Naive B cell (primary cell): ENCODE results near the gene RGSL1. TPM values are rescaled to one million over a fixed set of nuclear protein-coding genes. Genes with fewer than 3 reads are reported as not detected.
"Not testable (repeated sequence)": the region's sequence is repeated elsewhere in the genome, so short reads cannot be mapped to it uniquely, and the experiment has no call there.

ENCODE experiments used
- ATAC-seq, 2 donors: fragments of 150-1000 bp; cut with Tn5 transposase; 2 replicates each; pipeline ENCODE4 v1.10.0; 2021; ENCODE audit warnings: low read depth in 2 of 2, mild to moderate bottlenecking in 2 of 2, moderate library complexity in 2 of 2
- DNase-seq: peaks from one replicate; pipeline ENCODE4 v3.0.0; 2022
- H3K27ac Mint-ChIP-seq, 6 donors: one replicate each; pipeline ENCODE4 v1.8.0; 2020 to 2022; ENCODE audit warnings: mild to moderate bottlenecking in 6 of 6, mixed read lengths in 6 of 6, moderate library complexity in 5 of 6, inconsistent platforms in 2 of 6
- H3K27me3 Mint-ChIP-seq, 3 donors: one replicate each; pipeline ENCODE4 v1.8.0; 2021 to 2022; ENCODE audit warnings: mixed read lengths in 3 of 3, mild to moderate bottlenecking in 1 of 3
- H3K36me3 Mint-ChIP-seq, 2 donors: one replicate each; pipeline ENCODE4 v1.8.0; 2020 to 2022; ENCODE audit warnings: mixed read lengths in 2 of 2, inconsistent platforms in 1 of 2, mild to moderate bottlenecking in 1 of 2
- H3K4me1 Mint-ChIP-seq, 3 donors: one replicate each; pipeline ENCODE4 v1.8.0; 2020 to 2022; ENCODE audit warnings: mixed read lengths in 3 of 3, inconsistent platforms in 1 of 3, mild to moderate bottlenecking in 1 of 3, moderate library complexity in 1 of 3
- H3K4me3 Mint-ChIP-seq, 8 donors: one replicate each; pipeline ENCODE4 v1.8.0; 2020 to 2022; ENCODE audit warnings: mild to moderate bottlenecking in 8 of 8, mixed read lengths in 8 of 8, moderate library complexity in 8 of 8, inconsistent platforms in 2 of 8
- H3K9me3 Mint-ChIP-seq, 7 donors: one replicate each; pipeline ENCODE4 v1.8.0; 2020 to 2022; ENCODE audit warnings: mixed read lengths in 7 of 7, mild to moderate bottlenecking in 5 of 7, inconsistent platforms in 2 of 7, moderate library complexity in 1 of 7
- polyA plus RNA-seq, 6 donors: library from polyadenylated mRNA; unstranded; fragments of 300-500 nt; fragmentation: Illumina TruSeq; gene quantifications; one replicate each; pipeline ENCODE4 v1.2.3, GENCODE V29; 2021; ENCODE audit warnings: low read depth in 6 of 6

Gene RGSL1
- polyA plus RNA-seq, 6 donors from 2014 or later, result 0.13 TPM; not detected in 5

DNA sequence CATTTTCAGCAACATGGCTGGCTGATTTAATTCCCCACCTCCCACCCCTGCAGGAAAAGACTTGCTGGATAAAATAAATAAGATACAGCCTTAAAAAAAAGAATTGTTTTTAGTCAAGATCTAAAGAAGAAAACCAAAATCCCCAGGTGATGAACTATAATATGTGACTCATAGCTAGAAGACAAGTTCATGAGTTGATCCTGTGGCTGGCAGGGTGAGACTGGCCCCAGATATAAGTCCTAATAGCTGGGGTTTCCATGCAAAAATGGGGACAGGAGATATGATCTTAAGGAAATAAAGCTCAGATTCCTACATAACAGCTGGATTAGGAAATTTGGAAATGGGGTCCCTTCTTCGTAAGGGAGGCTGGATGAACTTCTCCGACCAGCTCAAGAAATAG is 21.9 kb upstream of the RGSL1 start:
- no peak overlapping the region for H3K4me3 Mint-ChIP-seq

DNA sequence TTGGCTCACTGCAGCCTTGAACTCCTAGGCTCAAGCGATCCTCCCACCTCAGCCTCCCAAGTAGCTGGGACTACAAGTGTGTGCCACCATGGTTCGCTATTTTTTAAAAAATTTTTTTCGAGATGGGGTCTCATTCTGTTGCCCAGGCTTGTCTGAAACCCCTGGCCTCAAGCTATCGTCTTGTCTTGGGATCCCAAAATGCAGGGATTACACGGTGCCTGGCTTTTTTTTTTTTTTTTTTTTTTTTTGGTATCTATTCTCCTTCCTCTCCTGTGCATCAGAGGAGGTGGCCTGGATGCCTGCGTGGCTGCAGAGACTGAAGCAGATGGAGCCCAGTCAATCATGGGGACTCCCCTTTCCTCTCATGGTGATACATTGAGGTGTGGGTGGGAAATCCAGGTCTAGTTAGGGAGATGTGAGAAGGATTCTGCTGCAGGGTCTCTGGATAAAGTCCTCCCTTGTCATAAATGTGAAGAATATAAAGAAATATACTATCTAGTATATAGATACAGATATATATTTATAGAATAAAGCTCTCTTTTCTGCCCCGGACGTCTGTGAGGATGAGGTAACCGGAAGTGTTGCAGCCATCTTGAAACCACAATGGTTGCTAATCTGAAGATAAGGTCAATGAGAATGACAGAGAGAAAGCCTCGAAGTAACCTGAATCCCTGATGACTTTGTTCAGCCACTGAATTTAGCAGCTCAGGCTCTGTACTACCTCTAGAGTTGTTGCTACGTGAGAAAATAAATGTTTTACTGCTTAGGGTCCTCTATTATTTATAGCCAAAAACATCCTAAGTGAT is 19.5 kb upstream of the RGSL1 start:
- H3K27ac Mint-ChIP-seq, result peak overlapping the region in 1 of 6 donors; percentile 60
- H3K36me3 Mint-ChIP-seq, result no peaks in the 10 kb centered on the region
- H3K9me3 Mint-ChIP-seq, result no peaks in the 10 kb centered on the region
- ATAC-seq (peak in 1 of 2 donors; percentile 63), DNase-seq (no peak)
- H3K27me3 Mint-ChIP-seq, result no peaks in the 10 kb centered on the region
- no peak overlapping the region for H3K4me3 Mint-ChIP-seq
- H3K4me1 Mint-ChIP-seq, result peaks cover 0 to 7% (median 6%) of the 10 kb centered on the region in 3 donors

More for the DNA sequence above, 21.9 kb upstream of the RGSL1 start:
- Mint-ChIP-seq H3K4me1 (peaks cover 0 to 7% (median 6%) of the 10 kb centered on the region in 3 donors), H3K27ac (no peak overlapping the region), H3K36me3 (no peaks in the 10 kb centered on the region), H3K27me3 (no peaks in the 10 kb centered on the region), H3K9me3 (no peaks in the 10 kb centered on the region)
- DNase-seq (no peak), ATAC-seq (no peak)

DNA sequence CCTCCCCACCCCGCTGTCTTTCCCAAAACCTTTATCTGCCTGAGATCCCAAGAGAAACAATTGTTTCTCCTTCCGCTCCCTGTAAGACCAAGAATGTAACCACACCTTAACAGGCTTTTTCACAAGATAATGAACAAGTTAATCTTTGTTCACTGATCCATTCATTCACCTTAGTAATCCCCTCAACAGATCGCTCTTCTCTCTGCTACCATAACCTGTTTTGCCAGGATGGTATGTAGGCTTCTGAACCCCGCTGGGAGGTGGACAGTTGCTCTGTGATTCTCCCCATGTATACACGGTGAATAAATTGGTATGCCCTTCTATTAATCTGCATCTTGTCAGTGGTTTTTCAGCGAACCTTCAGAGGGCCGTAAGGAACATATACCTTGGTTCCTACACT is 18.7 kb upstream of the RGSL1 start:
- Mint-ChIP-seq H3K4me3 (no peak overlapping the region), H3K36me3 (no peaks in the 10 kb centered on the region), H3K27me3 (no peaks in the 10 kb centered on the region), H3K4me1 (peaks cover 0 to 7% (median 6%) of the 10 kb centered on the region in 3 donors), H3K9me3 (no peaks in the 10 kb centered on the region), H3K27ac (no peak overlapping the region)
- ATAC-seq (no peak), DNase-seq (no peak)

DNA sequence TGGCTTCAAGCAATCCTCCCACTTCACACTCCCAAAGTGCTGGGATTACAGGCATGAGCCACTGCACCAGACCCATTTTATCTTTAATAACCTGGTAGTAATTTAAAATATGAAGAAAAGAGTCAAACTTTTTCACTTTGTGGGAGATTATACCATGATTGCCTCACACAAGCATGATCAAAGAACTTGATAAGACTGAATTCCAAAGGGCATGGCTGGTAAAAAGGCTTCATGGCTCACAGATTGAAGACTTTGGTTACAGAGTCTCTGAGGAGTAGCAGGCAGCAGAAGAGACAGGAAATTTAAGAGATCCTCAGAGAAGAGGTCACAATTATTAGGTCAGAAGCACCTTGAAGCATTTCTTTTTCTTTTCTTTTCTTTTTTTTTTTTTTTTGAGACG is 16.4 kb upstream of the RGSL1 start:
- peaks cover 0 to 7% (median 6%) of the 10 kb centered on the region in 3 donors for H3K4me1 Mint-ChIP-seq
- DNase-seq (no peak), ATAC-seq (no peak)
- H3K9me3 Mint-ChIP-seq, result peaks cover 3 to 11% (median 6%) of the 10 kb centered on the region in 7 donors
- peaks cover 0 to 16% (median 15%) of the 10 kb centered on the region in 3 donors for H3K27me3 Mint-ChIP-seq
- peaks cover 0 to 12% of the 10 kb centered on the region in 2 donors for H3K36me3 Mint-ChIP-seq
- no peak overlapping the region for H3K4me3 Mint-ChIP-seq
- no peak overlapping the region for H3K27ac Mint-ChIP-seq

DNA sequence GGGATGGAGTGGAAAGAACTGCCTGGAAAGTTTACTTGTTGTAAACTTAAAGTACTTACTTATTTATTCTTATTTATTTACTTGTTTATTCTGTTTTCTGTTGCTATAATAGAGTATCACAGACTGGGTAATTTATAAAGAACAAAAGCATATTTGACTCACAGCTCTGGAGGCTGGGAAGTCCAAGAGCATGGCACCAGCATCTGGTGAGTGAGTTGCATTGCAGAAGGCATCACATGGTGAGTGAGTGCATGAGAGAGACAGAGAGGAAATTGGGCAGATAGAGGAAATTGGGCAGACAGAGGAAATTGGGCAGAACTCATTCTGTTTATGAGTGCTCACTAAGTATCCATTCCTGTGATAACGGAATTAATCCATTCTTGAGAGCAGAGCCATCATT is 11.6 kb upstream of the RGSL1 start:
- ATAC-seq, result no peak
- peaks cover 0 to 16% (median 15%) of the 10 kb centered on the region in 3 donors for H3K27me3 Mint-ChIP-seq
- no peak overlapping the region for H3K27ac Mint-ChIP-seq
- H3K9me3 Mint-ChIP-seq, result peaks cover 5 to 15% (median 7%) of the 10 kb centered on the region in 7 donors
- H3K4me3 Mint-ChIP-seq, result no peak overlapping the region
- no peaks in the 10 kb centered on the region for H3K4me1 Mint-ChIP-seq
- peaks cover 0 to 14% of the 10 kb centered on the region in 2 donors for H3K36me3 Mint-ChIP-seq
- no peak for DNase-seq

DNA sequence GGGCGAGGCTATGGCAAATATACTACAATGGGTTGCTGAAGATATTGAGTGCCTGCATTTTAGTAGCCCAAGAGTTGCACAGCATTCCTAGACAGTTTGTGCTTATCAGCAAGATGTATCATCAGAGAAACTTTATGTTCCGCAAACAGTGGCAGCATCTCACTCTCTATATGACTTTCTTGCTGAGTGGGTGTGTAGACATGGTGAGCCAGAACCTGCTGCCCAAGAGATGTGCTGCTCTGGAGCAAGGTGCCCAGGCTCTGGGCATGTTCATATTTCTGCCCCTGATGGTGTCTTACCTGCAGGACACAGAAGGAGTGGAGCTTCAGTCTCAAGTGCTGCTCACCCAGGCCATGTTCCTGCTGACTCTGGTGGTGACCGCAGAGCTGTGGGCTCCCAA is 8.2 kb upstream of the RGSL1 start:
- H3K9me3 Mint-ChIP-seq, result peaks cover 5 to 15% (median 7%) of the 10 kb centered on the region in 7 donors
- H3K36me3 Mint-ChIP-seq, result peaks cover 0 to 14% of the 10 kb centered on the region in 2 donors
- ATAC-seq (no peak), DNase-seq (no peak)
- peaks cover 0 to 4% (median 0%) of the 10 kb centered on the region in 3 donors for H3K4me1 Mint-ChIP-seq
- no peak overlapping the region for H3K27ac Mint-ChIP-seq
- H3K27me3 Mint-ChIP-seq, result peaks cover 0 to 14% (median 11%) of the 10 kb centered on the region in 3 donors
- no peak overlapping the region for H3K4me3 Mint-ChIP-seq

DNA sequence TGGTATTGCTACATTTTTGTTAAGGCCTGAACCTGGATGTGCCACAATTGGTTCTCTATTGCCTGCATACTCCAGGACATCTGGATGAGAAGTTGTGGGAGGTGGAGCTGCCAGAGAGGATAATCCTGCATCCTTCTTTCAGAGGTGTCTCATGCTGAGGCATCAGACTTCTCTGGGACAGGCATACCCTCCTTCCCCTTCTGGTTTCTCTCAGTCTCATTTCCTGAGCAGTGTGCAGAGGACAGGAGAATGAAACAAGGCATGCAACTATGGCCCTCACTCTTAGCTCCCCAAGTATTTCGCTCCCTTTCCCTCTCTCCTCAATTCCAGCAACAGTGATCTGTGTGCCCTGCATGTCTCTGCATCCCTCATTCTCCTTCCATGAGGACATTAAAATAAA is 7.6 kb upstream of the RGSL1 start:
- H3K36me3 Mint-ChIP-seq, result peaks cover 0 to 14% of the 10 kb centered on the region in 2 donors

DNA sequence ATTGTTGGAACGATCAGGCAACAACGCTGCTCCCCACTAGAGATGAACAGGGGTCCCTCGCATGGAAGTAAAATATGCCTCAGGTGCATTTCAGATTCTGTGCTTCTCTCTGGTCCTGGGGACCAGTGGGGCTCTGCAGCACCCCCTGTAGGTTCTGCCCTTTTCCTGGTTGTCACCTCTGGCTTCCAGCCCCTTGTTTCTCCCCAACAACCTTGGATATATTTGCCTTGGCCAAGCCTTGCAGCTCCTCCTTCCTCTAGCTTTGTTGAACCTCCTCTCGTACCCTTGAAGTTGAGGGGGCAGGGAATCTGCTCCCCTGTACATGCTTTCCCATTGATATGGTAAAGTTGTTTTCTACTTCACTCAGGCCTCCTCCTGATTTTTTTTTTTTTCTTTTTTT is 5.4 kb upstream of the RGSL1 start:
- H3K4me1 Mint-ChIP-seq, result peaks cover 0 to 4% (median 0%) of the 10 kb centered on the region in 3 donors
- no peak for ATAC-seq
- no peaks in the 10 kb centered on the region for H3K9me3 Mint-ChIP-seq
- no peak for DNase-seq
- no peak overlapping the region for H3K27ac Mint-ChIP-seq
- H3K36me3 Mint-ChIP-seq, result no peaks in the 10 kb centered on the region
- no peak overlapping the region for H3K4me3 Mint-ChIP-seq
- no peaks in the 10 kb centered on the region for H3K27me3 Mint-ChIP-seq

More for the DNA sequence above, 7.6 kb upstream of the RGSL1 start:
- Mint-ChIP-seq H3K4me3 (no peak overlapping the region), H3K27ac (peak overlapping the region in 1 of 6 donors; percentile 9), H3K27me3 (peaks cover 0 to 8% (median 5%) of the 10 kb centered on the region in 3 donors), H3K4me1 (peaks cover 0 to 4% (median 0%) of the 10 kb centered on the region in 3 donors), H3K9me3 (peaks cover 5 to 15% (median 7%) of the 10 kb centered on the region in 7 donors)
- ATAC-seq (no peak), DNase-seq (no peak)

DNA sequence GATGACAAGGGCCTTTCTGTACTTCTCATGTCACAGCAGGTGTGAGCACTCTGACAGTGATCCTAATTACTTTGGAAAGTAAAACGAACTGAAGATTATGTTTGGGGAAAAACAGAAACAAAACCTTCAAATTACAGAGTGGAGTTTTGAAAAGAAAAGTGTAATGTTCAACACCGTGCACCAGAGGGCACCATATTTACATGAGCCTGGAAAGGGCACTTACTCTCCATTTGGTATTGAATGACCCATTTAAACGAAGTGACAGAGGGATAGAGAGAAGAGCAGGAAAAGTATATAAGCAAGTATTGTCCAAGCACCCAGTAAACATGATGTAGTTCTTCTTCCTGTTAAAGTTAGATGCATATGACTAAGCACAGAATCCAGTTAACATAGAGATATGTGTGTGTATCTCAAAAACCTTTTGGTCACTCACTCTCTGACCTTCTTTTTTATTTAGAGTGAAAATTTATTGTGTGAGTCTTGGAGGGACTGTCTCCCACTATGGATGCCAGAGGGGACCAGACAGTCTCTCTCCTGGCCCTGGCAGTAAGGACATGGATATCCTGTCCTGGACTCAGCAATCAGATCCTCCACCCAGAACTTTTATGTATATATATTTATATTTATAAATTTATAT is 3.8 kb upstream of the RGSL1 start:
- Mint-ChIP-seq H3K27me3 (no peaks in the 10 kb centered on the region), H3K4me3 (no peak overlapping the region), H3K27ac (no peak overlapping the region), H3K36me3 (no peaks in the 10 kb centered on the region), H3K4me1 (peaks cover 0 to 4% (median 0%) of the 10 kb centered on the region in 3 donors), H3K9me3 (no peaks in the 10 kb centered on the region)
- peak; percentile 37 to 52 for ATAC-seq
- peak; percentile 34 for DNase-seq

DNA sequence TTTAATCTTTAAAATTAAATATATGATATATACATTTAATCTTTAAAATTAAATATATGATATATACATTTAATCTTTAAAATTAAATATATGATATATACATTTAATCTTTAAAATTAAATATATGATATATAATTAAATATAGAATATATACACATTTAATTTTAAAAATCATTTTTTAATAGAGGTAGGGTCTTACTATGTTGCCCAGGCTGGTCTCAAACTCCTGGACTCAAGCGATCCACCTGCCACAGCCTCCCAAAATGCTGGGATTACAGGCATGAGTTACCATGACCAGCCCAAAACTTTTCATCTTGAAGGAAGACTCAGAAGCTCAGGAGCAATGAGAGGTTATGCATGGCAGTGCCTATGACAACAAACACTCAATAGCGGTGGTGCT is 2.8 kb upstream of the RGSL1 start:
- H3K27me3 Mint-ChIP-seq, H3K36me3 Mint-ChIP-seq, H3K27ac Mint-ChIP-seq, DNase-seq, H3K4me3 Mint-ChIP-seq, ATAC-seq, H3K9me3 Mint-ChIP-seq, H3K4me1 Mint-ChIP-seq: not testable (repeated sequence)

DNA sequence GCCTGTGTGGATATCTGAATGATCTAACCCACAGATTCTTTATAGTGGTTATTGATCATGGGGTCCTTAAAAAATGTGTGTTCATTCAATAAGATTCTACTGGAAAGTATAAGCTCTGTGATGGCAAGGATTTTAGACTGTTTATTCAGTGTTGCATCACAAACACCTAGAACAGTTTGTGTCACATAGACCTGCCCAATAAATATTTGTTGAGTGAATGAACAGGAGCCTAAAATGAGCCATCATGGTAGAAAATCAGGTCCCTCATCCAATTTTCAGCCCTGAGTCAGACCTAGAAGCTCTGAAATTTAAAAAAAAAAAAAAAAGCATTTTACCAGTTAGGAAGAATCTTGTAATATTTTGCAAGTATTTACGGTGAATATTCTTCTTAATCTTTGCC is 2.3 kb upstream of the RGSL1 start:
- DNase-seq (no peak), ATAC-seq (no peak)
- Mint-ChIP-seq H3K27ac (no peak overlapping the region), H3K36me3 (no peaks in the 10 kb centered on the region), H3K4me1 (peaks cover 0 to 4% (median 0%) of the 10 kb centered on the region in 3 donors), H3K27me3 (no peaks in the 10 kb centered on the region), H3K9me3 (no peaks in the 10 kb centered on the region), H3K4me3 (no peak overlapping the region)

DNA sequence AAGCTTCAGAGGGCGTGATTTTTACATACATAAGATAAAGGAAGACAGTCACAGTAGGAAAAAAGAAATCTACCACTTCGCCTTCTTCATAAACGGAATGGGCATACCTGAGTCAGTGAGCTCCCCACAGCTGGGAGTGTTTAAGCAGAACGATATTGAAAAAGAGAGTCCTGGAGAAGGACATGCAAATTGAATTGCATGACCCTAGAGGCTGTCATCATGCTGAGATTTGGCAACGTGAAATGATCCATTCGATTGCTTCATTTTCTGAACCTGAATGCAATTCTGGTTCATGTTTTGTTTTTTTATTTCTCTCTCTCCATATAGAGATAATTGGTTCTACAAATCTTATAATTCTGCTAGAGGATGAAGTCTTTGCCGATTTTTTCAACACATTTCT is 3.7 kb downstream of the RGSL1 start:
- Mint-ChIP-seq H3K36me3 (no peaks in the 10 kb centered on the region), H3K9me3 (peaks cover 0 to 2% (median 0%) of the 10 kb centered on the region in 7 donors), H3K4me3 (no peak overlapping the region), H3K27ac (no peak overlapping the region), H3K4me1 (no peaks in the 10 kb centered on the region), H3K27me3 (peaks cover 0 to 11% (median 4%) of the 10 kb centered on the region in 3 donors)
- DNase-seq, result no peak
- ATAC-seq, result no peak

DNA sequence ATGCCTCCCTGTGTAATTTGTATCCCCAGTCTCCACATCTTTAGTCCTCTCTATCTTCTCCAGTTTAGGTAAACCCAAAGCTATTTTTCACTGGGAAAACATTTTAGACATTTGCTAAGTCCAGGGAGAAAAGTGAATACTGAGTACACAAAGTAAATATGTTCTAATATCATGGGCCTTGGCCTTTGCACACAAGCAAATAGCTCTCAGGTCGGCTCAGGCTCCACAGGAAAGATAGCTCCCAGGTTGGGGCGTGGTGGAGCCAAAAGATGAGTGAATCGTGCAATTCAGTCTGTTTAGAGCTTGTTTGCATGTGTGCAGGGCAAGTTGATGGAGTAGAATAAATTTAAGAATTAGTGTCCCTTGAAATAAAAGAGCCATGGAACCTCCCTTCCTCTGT is 7.9 kb downstream of the RGSL1 start:
- Mint-ChIP-seq H3K9me3 (peaks cover 0 to 18% (median 3%) of the 10 kb centered on the region in 7 donors), H3K27me3 (peaks cover 0 to 34% (median 4%) of the 10 kb centered on the region in 3 donors), H3K27ac (no peak overlapping the region), H3K4me3 (no peak overlapping the region), H3K36me3 (no peaks in the 10 kb centered on the region), H3K4me1 (no peaks in the 10 kb centered on the region)
- DNase-seq (no peak), ATAC-seq (no peak)

DNA sequence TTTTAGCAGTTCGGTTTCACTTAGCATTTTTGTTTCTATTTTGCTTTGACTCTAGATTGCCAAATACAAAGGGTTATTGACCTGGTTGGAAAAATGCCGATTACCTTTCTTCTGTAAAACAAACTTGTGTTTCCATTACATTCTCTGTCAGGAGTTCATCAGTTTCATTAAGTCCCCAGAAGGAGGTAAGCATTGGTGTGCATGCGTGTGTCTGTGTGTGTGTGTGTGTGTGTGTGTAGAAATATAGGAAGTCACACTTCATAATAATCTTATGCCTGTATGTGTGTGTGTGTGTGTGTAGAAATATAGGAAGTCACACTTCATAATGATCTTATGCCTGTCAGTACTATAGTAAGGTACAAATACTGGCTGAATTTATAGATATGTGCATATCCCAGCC is 10.0 kb downstream of the RGSL1 start:
- Mint-ChIP-seq H3K4me3 (no peak overlapping the region), H3K36me3 (no peaks in the 10 kb centered on the region), H3K9me3 (peaks cover 0 to 36% (median 3%) of the 10 kb centered on the region in 7 donors), H3K27ac (peak overlapping the region in 1 of 6 donors; percentile 44), H3K4me1 (no peaks in the 10 kb centered on the region), H3K27me3 (peaks cover 0 to 25% (median 4%) of the 10 kb centered on the region in 3 donors)
- ATAC-seq (peak; percentile 10 to 28), DNase-seq (no peak)
